ENCODE measurements around the gene SGPL1. TPM values are rescaled to one million over a fixed set of nuclear protein-coding genes. Genes with fewer than 3 reads are reported as not detected.

The SGPL1 gene
- total RNA-seq, 3 donors from 2014 or later (not counting 1 experiment from before 2014, with no cell fraction given): 33.7 to 48.4 (median 47.8) TPM

DNA sequence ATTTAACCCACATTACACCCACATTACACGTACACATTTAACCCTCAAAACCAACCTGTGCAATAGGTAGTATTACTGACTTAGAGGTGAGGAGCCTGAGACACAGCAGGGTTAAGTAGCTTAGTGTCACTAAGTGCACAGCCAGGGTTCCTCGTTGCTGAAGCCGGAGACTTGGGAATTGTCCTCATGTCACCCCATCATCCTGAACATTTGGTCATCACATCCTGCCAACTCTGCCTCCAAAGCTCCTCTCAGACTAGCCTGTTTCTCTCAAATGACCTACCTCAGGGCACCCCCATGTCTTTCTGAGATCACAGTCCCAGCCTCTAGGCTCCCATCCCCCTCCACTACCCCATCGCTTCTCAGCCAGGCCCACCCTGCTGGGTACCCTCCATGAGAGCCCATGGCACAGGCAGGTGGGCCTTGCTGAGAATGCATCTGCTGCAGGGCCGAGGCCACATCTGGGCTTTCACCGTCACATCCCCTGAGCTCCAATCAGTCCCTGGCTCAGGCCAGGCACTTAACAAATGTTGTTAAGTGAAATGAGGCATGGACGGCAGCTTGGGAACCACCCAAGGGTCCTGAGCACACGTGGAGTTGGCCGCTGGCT is 93.7 kb downstream of the SGPL1 start:
- no peaks in the 10 kb centered on the region for H3K9me3 Mint-ChIP-seq
- 76% methylated on average over 8 of the region's 9 CpGs for WGBS (ENCODE audit: insufficient coverage)
- Histone ChIP-seq H3K4me3 (ENCODE audit: low read length) (no peak overlapping the region), H3K4me1 (ENCODE audit: control insufficient read depth, insufficient read depth, low read length) (no peaks in the 10 kb centered on the region), H3K36me3 (ENCODE audit: control insufficient read depth, insufficient read depth, low read length) (no peaks in the 10 kb centered on the region), H3K27ac (ENCODE audit: low read length) (no peak overlapping the region), H3K9me3 (ENCODE audit: control insufficient read depth, insufficient read depth, low read length) (no peaks in the 10 kb centered on the region), H3K27me3 (ENCODE audit: control insufficient read depth, insufficient read depth, low read length) (no peaks in the 10 kb centered on the region)
- no peak for ATAC-seq
- peaks cover 0 to 14% of the 10 kb centered on the region in 2 donors for H3K27me3 Mint-ChIP-seq (ENCODE audit: low read depth in 2 of 2)
- no peak overlapping the region for H3K27ac Mint-ChIP-seq
- H3K4me1 Mint-ChIP-seq: peaks cover 0 to 4% of the 10 kb centered on the region in 2 donors
- no peak overlapping the region for H3K4me3 Mint-ChIP-seq
- H3K36me3 Mint-ChIP-seq: no peaks in the 10 kb centered on the region
- intact Hi-C loops (cut with micrococcal nuclease): no loop called here
- DNase-seq: no peak
- TF ChIP-seq, protein P1, sequence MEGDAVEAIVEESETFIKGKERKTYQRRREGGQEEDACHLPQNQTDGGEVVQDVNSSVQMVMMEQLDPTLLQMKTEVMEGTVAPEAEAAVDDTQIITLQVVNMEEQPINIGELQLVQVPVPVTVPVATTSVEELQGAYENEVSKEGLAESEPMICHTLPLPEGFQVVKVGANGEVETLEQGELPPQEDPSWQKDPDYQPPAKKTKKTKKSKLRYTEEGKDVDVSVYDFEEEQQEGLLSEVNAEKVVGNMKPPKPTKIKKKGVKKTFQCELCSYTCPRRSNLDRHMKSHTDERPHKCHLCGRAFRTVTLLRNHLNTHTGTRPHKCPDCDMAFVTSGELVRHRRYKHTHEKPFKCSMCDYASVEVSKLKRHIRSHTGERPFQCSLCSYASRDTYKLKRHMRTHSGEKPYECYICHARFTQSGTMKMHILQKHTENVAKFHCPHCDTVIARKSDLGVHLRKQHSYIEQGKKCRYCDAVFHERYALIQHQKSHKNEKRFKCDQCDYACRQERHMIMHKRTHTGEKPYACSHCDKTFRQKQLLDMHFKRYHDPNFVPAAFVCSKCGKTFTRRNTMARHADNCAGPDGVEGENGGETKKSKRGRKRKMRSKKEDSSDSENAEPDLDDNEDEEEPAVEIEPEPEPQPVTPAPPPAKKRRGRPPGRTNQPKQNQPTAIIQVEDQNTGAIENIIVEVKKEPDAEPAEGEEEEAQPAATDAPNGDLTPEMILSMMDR (IDR thresholded peaks at IDR 0.05): no peak

DNA sequence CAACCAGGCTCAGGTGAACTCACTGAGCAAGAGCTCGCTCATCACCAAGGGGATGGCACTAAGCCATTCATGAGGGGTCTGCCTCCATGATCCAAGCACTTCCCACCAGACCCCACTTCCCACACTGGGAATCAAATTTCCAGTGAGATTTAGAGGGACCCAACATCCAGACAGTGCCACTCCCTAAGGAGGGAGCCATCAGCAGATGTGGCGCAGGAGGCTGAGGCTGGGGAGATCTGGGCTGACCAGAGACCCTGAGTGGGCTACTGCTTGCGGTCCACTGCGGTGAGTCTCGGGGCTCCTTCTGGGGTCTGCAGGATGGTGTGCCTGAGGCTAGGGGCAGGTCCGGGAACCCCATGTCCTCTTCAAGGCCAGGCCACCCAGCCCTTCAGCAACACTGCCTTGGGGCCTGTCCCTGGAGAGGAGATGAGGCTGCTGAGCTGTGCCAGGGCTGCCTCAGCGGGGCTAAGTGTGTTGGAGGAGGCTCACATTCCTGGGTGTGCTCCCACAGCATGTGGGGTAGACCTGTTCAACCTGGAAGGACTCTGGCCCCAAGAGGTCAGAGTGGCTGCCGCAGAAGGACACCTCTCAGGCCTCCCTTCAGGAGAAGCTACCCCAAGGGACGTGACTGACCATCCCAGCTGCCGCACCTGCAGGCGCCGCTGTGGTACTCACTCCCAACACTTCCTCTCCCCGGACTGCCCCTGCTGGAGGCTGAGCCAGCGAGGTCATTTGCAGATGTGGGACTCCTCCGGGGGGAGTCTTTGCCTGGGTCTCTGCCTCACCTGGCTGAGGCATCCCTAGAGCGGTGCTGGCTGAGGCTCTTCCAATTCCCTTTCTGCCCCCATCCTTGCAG is 95.0 kb downstream of the SGPL1 start:
- DNase-seq (no peak), ATAC-seq (no peak)
- Histone ChIP-seq H3K9me3 (ENCODE audit: control insufficient read depth, insufficient read depth, low read length) (no peaks in the 10 kb centered on the region), H3K27me3 (ENCODE audit: control insufficient read depth, insufficient read depth, low read length) (no peaks in the 10 kb centered on the region), H3K4me1 (ENCODE audit: control insufficient read depth, insufficient read depth, low read length) (no peaks in the 10 kb centered on the region), H3K4me3 (ENCODE audit: low read length) (no peak overlapping the region), H3K27ac (ENCODE audit: low read length) (no peak overlapping the region), H3K36me3 (ENCODE audit: control insufficient read depth, insufficient read depth, low read length) (no peaks in the 10 kb centered on the region)
- TF ChIP-seq, protein P1 (IDR thresholded peaks at IDR 0.05): no peak
- Mint-ChIP-seq H3K9me3 (no peaks in the 10 kb centered on the region), H3K4me3 (no peak overlapping the region), H3K27me3 (ENCODE audit: low read depth in 2 of 2) (peaks cover 0 to 14% of the 10 kb centered on the region in 2 donors), H3K36me3 (no peaks in the 10 kb centered on the region), H3K4me1 (peaks cover 0 to 4% of the 10 kb centered on the region in 2 donors), H3K27ac (no peak overlapping the region)
- intact Hi-C loops (cut with micrococcal nuclease): no loop called here
- 89% methylated on average over 16 of the region's 16 CpGs for WGBS (ENCODE audit: insufficient coverage)

DNA sequence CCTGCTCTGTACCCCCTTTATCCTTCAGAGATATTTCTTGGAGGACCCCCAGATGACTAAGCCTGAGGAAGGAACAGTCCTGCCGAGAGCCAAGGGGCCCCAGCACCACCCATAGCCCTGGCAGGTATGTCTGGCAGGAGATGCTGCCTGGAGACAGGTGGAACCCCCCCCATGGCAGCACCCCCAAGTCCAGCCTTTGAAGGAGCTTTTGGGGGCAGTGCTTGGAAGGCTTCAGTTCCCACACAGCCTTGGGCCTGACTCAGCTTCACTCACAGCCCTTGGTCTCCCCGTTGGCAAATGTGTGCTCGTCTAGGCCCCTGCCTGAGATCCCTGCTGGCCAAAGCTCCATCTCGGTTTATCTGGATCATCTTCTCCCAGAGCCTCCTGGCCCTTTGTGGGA is 95.6 kb downstream of the SGPL1 start:
- ATAC-seq (no peak), DNase-seq (no peak)
- Mint-ChIP-seq H3K36me3 (no peaks in the 10 kb centered on the region), H3K27me3 (ENCODE audit: low read depth in 2 of 2) (peaks cover 0 to 14% of the 10 kb centered on the region in 2 donors), H3K9me3 (no peaks in the 10 kb centered on the region), H3K4me3 (no peak overlapping the region), H3K27ac (no peak overlapping the region), H3K4me1 (peaks cover 0 to 4% of the 10 kb centered on the region in 2 donors)
- Histone ChIP-seq H3K4me3 (ENCODE audit: low read length) (no peak overlapping the region), H3K4me1 (ENCODE audit: control insufficient read depth, insufficient read depth, low read length) (no peaks in the 10 kb centered on the region), H3K27me3 (ENCODE audit: control insufficient read depth, insufficient read depth, low read length) (no peaks in the 10 kb centered on the region), H3K36me3 (ENCODE audit: control insufficient read depth, insufficient read depth, low read length) (no peaks in the 10 kb centered on the region), H3K9me3 (ENCODE audit: control insufficient read depth, insufficient read depth, low read length) (no peaks in the 10 kb centered on the region), H3K27ac (ENCODE audit: low read length) (no peak overlapping the region)
- TF ChIP-seq, protein P1 (IDR thresholded peaks at IDR 0.05): no peak
- intact Hi-C loops (cut with micrococcal nuclease): no loop called here
- WGBS (ENCODE audit: insufficient coverage): 91% methylated on average over 4 of the region's 4 CpGs

All from natural killer cell (primary cell).